Measurements from ENCODE around the gene SHISAL1. TPM values are rescaled to one million over a fixed set of nuclear protein-coding genes. Genes with fewer than 3 reads are reported as not detected.
"Not testable (repeated sequence)": the region's sequence is repeated elsewhere in the genome, so short reads cannot be mapped to it uniquely, and the experiment has no call there.

Gene SHISAL1
- total RNA-seq, 1 donor from 2014 or later, result 0.24 TPM

- no peak for DNase-seq (ENCODE audit: low read depth)
These were observed 8.4 kb downstream of the SHISAL1 start for GRCh38 chr22:44304354-44304753.

- not testable (repeated sequence) for DNase-seq (ENCODE audit: low read depth)
These were observed 10.4 kb downstream of the SHISAL1 start for GRCh38 chr22:44302363-44302762.

- no peak for DNase-seq (ENCODE audit: low read depth)
These were observed 11.7 kb downstream of the SHISAL1 start for GRCh38 chr22:44301039-44301438.

- DNase-seq (ENCODE audit: low read depth), result no peak
These were observed 13.6 kb downstream of the SHISAL1 start for GRCh38 chr22:44299124-44299523.

- no peak for DNase-seq (ENCODE audit: low read depth)
These were observed 14.2 kb downstream of the SHISAL1 start for GRCh38 chr22:44298406-44299091.

- no peak for DNase-seq (ENCODE audit: low read depth)
These were observed 15.2 kb downstream of the SHISAL1 start for GRCh38 chr22:44297470-44298061.

GRCh38 chr22:44295406-44295805 lies 17.3 kb downstream of the SHISAL1 start:
- no peak for DNase-seq (ENCODE audit: low read depth)

- DNase-seq (ENCODE audit: low read depth), result no peak
These were observed 18.9 kb downstream of the SHISAL1 start for GRCh38 chr22:44293876-44294275.

- no peak for DNase-seq (ENCODE audit: low read depth)
These were observed 19.7 kb downstream of the SHISAL1 start for GRCh38 chr22:44293034-44293433.

GRCh38 chr22:44292521-44292920 lies 20.2 kb downstream of the SHISAL1 start:
- no peak for DNase-seq (ENCODE audit: low read depth)

GRCh38 chr22:44291674-44292360 lies 20.9 kb downstream of the SHISAL1 start:
- DNase-seq (ENCODE audit: low read depth), result no peak

DNA sequence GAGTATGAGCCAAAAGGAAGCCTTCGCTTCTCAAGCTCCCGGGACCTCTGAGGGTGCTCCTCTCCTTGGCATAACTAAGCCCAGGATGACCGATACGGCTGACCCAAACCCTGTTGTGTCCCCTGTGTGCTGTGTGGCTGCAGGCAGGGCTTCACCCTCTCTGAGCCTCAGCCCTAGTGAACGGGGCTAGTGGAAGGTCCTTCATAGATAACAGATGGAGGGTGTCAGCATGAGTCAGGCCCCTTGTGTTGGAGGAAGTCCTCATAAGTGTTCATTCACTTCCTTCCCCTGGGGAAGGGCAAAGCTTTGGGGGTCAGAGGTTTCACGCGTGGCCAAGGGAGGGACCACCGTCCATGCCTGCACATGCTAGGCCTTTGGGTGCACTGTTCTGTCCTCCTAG lies 21.5 kb downstream of the SHISAL1 start:
- no peak for DNase-seq (ENCODE audit: low read depth)

DNA sequence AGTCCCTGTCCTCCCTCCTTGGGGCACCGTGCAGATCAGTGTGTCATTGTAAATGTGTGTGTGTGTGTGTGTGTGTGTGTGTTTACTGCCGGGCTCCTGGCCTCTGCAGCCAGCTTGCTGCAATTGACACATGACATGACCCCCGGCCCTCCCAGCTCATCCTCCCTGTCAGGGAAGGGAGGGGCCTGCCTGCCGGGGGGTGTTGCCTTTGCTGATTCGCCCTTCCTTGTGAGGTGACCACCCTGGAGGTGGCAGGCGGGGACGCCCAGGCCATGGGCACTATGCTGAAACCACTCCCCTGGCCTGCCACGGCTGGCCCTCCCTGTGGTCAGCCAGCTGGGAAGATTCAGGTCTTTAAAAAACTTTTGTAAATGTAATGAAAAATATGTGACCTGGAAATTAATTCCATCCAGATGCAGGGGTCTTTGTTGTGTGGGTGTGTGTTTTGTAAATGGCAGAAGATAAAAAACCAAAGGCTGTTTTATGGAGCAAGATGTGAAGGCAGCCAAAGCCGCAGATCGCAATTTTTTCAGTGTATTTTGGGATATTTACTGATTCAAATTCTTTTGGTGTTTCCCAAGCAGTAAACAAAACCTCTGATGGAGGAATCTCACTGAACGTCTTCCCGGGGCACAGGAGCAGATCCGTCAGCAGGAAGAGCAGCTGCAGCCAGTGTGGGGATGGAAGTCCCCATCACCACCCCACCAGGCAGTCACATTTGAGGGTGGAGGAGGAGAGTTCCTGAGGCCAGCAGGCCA lies 23.2 kb downstream of the SHISAL1 start:
- DNase-seq (ENCODE audit: low read depth), result no peak

DNA sequence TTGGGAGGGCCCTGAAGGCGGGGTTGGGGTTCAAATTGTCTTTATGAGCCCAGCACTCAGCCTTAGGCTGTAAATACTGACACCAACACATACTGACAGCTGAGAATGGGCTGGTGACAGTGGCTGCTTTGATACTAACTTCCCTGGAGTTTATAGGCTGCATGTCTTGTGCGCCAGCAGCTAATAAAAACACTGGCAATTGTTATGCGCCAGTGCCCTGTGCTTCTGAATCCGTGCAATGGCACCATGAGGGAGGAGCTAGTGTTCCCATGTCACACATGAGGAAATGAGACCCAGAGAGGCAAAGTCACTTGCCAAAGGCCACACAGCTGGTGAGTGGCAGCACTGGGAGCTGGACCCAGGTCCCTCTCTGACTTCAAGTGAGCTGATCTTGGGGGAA lies 23.8 kb downstream of the SHISAL1 start:
- no peak for DNase-seq (ENCODE audit: low read depth)

GRCh38 chr22:44287741-44288140 lies 25.0 kb downstream of the SHISAL1 start:
- no peak for DNase-seq (ENCODE audit: low read depth)

DNA sequence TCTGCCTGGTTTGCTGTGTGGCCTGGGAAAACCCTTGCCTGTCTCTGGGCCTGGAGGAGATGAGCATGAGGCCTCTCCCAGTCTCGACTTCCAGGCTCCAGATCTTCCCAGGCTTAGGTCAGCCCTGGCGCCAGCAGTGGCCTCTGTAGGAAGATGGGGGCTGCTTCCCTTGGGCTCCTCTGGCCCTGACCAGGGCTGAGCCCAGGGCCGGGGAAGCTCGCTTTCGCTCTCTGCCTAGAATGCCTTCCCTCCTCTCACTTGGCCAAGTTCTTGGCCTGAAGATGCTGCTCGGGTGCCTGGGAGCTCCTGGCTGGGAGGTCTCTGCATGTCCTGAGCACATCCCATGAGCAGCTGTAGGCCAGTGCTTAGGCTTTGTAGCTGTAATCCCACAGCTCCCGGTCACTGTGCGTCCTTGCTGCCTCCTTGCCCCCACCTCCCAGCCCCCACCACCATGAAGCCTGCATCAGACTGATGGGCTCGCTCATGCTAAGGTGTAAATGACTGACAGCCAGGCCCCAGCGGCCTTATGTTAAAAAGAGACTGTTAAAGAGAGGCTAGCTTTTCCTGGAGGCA lies 25.5 kb downstream of the SHISAL1 start:
- DNase-seq (ENCODE audit: low read depth), result no peak

GRCh38 chr22:44286646-44287045 lies 26.1 kb downstream of the SHISAL1 start:
- DNase-seq (ENCODE audit: low read depth), result peak; percentile 85

GRCh38 chr22:44284711-44285110 lies 28.0 kb downstream of the SHISAL1 start:
- no peak for DNase-seq (ENCODE audit: low read depth)

GRCh38 chr22:44281768-44282637 lies 30.7 kb downstream of the SHISAL1 start:
- DNase-seq (ENCODE audit: low read depth), result no peak

DNA sequence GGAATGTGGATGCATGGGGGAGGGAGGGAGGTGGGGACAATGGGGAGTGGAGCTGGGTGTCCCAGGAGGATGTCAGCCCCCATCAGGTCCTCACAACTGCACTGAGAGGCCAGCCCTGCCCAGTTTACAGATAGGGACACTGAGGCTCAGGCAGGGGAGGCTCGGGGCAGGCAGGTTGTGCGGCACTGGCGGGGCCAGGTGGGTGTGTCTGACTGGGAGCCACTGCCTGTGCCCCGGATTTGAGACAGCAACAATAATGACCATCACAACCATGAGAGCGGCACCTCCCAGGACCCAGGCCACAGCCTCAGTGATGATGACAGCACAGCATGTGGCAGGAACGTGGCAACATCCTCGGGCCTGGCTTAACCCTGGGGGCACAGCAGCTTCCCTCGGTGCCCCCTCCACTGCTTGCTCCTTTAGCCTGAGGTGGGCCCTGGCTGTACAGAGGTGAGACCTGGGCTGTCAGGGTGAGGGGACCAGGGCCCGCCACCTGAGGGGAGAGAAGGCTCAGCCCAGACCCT lies 32.0 kb downstream of the SHISAL1 start:
- no peak for DNase-seq (ENCODE audit: low read depth)
